NCI-H1105 treated with DMSO at 0.1 percent for 48 hours (cell line): ENCODE measurements around the gene EIF4EBP2.

Source experiments
- DNase-seq: peaks from one replicate; lab custom pipeline; 2025; lab: John Stamatoyannopoulos, UW

EIF4EBP2 gene

GRCh38 chr10:70432561-70433263 lies 28.8 kb downstream of the EIF4EBP2 start:
- DNase-seq = no peak

- DNase-seq = no peak
These were observed 29.8 kb downstream of the EIF4EBP2 start for GRCh38 chr10:70433581-70434280.

GRCh38 chr10:70435241-70436085 lies 31.5 kb downstream of the EIF4EBP2 start:
- no peak for DNase-seq

GRCh38 chr10:70437721-70438120 lies 33.8 kb downstream of the EIF4EBP2 start:
- DNase-seq = no peak

GRCh38 chr10:70440296-70441160 lies 36.6 kb downstream of the EIF4EBP2 start:
- no peak for DNase-seq

- no peak for DNase-seq
These were observed 37.4 kb downstream of the EIF4EBP2 start, which contains the start of gene NODAL for GRCh38 chr10:70441161-70441894. NODAL (minus strand) TSS chr10:70441681; CDS start chr10:70441667, 14 bp downstream.

GRCh38 chr10:70441895-70442309 lies 38.0 kb downstream of the EIF4EBP2 start:
- no peak for DNase-seq

GRCh38 chr10:70442332-70442988 lies 38.5 kb downstream of the EIF4EBP2 start:
- no peak for DNase-seq

- DNase-seq = no peak
These were observed 40.8 kb downstream of the EIF4EBP2 start for GRCh38 chr10:70444744-70445143.

- no peak for DNase-seq
These were observed 42.0 kb downstream of the EIF4EBP2 start for GRCh38 chr10:70445718-70446657.

- peak; percentile 36 for DNase-seq
These were observed 44.3 kb downstream of the EIF4EBP2 start for GRCh38 chr10:70448236-70448635.

- DNase-seq = no peak
These were observed 51.3 kb downstream of the EIF4EBP2 start for GRCh38 chr10:70455213-70455630.

- DNase-seq = no peak
These were observed 52.2 kb downstream of the EIF4EBP2 start for GRCh38 chr10:70456164-70456563.

GRCh38 chr10:70457759-70458305 lies 53.9 kb downstream of the EIF4EBP2 start:
- no peak for DNase-seq

- no peak for DNase-seq
These were observed 54.5 kb downstream of the EIF4EBP2 start for GRCh38 chr10:70458329-70459060.

- DNase-seq = no peak
These were observed 55.3 kb downstream of the EIF4EBP2 start for GRCh38 chr10:70459061-70459773.

- no peak for DNase-seq
These were observed 56.0 kb downstream of the EIF4EBP2 start for GRCh38 chr10:70459774-70460490.
